ENCODE results near the gene IL13. TPM values are rescaled to one million over a fixed set of nuclear protein-coding genes. Genes with fewer than 3 reads are reported as not detected.

The IL13 gene
- total RNA-seq, 1 experiment from 2014 or later, result not detected

DNA sequence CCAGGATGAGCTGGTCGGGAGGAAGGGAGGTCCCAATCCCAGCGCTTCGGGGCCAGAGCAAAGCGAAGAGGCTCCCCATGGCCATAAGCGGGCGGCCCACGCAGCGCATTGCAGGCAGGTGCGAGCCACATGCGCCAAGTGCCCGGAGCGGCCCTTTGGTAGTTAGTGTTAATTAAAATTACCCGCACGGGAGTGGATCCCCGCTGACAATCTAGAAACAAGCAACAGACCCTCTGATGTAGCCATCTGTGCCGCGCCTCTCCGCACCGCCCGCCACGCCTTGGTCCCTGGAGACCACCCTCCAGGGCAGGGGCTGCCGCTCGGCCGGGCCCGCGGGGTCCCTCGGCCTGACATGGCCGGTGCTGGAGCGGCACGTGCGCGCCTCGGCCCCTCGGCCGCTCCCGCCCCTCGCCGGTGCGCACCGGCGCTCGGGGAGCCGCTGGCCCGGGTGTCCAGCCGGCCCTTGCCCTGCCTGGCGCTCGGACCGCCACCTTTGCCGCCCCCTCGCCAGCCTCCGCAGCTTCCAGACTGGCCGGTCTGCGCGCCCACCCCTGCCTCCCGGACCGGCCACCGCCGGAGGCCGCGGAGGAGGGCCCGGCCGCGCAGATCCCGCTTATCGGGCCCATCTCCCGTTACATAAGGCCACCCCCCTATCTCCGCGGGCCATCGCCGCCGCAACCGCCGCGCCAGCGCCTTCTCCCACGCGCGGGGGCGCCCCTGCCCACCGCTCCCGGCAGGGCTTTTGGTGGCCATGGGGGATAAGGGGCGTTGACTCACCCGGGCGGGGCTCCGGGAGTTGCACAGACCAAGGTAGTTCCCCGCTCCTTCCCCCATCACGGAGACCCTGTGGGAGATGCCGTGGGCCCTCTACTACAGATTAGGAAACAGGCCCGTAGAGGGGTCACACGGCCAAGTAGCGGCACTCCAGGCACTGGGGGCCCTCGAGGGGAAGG lies 1.9 kb upstream of the IL13 start:
- DNase-seq (ENCODE audit: low read depth), result peak; percentile 55

DNA sequence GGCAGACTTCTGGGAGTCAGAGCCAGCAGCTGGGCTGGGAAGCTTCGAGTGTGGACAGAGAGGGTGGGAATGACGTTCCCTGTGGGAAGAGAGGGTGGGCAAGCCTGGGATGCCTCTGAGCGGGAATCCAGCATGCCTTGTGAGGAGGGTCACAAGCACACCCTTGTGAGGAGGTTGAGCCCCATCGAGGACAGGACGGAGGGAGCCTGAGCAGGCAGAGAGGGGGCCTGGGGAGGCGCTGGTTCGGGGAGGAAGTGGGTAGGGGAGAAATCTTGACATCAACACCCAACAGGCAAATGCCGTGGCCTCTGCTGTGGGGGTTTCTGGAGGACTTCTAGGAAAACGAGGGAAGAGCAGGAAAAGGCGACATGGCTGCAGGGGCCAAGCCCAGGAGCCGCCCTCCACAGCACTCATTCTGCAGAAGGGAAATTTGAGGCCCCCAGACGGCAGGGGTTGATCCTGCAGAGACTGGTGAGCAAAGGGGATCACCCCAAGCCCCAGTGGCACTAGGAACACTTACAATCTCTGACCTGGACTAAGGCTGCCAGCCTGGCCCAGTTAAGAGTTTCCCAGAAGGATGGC lies 1.1 kb upstream of the IL13 start:
- DNase-seq (ENCODE audit: low read depth), result no peak

DNA sequence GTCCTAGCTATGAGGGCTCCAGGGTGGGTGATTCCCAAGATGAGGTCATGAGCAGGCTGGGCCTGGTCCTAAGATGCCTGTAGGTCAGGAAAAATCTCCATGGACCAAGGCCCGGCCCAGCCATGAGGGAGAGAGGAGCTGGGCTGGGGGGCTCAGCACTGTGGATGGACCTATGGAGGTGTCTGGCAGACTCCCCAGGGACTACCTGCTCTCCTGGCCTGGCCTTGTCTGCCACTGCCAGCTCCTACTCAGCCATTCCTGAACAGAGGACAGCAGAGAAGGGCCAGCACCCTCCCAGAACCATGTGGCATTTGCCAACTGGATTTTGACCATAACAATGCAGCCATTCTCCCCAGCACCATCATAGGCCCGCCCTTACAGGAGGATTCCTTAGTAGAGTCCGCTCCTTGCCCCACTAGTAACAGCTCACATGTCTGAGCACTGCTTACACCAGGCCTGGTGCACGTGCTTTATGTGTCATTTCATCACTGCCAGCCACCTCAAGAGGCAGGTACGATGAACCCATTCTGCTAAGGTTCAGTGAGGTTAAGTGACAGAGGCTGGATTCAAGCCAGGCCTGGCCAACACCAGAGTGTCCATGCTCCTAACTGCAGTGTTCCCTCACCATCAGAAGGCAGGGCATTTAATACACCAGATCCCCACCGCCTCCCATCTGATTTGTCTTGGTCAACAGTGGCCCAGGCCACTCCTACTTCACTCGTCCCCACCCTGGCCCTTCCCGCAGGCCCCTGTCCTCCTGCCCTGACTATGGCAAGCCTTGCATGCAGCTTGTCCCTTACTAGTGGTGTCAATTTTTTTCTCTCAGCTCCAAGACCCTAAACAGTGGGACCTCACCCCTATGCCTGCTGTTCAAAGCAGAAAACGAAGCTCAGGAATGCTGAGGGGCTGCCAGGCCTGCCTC lies 669 bp downstream of the IL13 start:
- DNase-seq (ENCODE audit: low read depth), result no peak

DNA sequence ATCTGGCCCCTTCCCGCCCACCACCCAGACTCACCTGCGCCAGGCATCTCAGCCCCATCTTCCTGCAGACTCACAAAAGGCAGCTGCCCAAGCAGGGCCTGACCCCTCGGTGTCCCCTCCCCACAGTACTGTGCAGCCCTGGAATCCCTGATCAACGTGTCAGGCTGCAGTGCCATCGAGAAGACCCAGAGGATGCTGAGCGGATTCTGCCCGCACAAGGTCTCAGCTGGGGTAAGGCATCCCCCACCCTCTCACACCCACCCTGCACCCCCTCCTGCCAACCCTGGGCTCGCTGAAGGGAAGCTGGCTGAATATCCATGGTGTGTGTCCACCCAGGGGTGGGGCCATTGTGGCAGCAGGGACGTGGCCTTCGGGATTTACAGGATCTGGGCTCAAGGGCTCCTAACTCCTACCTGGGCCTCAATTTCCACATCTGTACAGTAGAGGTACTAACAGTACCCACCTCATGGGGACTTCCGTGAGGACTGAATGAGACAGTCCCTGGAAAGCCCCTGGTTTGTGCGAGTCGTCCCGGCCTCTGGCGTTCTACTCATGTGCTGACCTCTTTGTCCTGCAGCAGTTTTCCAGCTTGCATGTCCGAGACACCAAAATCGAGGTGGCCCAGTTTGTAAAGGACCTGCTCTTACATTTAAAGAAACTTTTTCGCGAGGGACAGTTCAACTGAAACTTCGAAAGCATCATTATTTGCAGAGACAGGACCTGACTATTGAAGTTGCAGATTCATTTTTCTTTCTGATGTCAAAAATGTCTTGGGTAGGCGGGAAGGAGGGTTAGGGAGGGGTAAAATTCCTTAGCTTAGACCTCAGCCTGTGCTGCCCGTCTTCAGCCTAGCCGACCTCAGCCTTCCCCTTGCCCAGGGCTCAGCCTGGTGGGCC lies 1.9 kb downstream of the IL13 start:
- no peak for DNase-seq (ENCODE audit: low read depth)

DNA sequence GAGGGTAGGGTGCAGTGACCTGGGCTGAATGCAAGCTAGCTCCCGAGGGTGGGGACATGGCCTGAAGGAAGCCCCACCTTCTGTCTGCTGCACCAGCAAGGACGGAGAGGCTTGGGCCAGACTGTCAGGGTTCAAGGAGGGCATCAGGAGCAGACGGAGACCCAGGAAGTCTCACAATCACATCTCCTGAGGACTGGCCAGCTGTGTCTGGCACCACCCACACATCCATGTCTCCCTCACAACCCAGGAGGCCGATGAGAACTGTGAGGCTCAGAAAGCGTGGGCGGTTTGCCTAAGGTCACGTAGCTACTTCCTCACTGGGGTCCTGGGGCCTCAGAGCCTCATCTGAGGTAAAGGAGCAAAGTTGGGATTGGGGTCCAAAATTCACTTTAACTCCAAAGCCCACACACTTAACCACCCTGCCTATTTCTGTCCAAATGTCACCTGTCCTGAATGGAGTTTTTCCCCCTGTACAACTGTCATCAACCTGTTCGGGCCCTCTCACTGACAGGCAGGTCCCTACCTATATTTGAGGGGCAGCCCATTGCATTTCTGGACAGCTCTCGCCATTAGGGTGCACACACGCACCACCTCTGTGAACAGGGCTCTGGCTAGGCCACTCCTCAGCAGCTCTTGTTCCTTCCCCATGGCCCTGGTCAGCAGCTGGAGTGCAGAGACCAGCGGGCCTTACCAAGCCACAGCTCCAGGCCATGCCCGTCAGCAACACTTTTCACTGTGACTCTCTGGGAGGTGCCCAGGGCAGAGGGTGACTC lies 3.4 kb downstream of the IL13 start:
- DNase-seq (ENCODE audit: low read depth), result no peak

DNA sequence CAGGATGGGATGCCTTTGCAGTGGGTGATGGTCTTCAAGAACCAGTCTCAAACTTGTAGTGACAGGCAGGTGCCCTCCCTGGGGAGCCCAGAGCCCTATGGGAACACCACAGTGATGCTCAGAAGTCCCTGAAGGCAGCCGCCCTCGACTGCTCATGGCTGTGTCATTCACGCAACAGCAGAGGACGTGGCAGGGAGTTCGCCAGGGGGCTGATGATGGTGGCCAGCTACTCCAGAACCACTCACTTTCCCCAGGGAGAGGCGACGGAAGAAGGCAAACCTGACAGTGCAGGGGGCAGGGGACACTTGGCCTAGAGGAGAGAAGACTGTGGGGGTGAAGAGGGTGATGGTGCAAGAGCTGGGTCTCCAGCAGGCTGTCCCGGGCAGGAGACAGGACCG lies 4.0 kb downstream of the IL13 start:
- no peak for DNase-seq (ENCODE audit: low read depth)

DNA sequence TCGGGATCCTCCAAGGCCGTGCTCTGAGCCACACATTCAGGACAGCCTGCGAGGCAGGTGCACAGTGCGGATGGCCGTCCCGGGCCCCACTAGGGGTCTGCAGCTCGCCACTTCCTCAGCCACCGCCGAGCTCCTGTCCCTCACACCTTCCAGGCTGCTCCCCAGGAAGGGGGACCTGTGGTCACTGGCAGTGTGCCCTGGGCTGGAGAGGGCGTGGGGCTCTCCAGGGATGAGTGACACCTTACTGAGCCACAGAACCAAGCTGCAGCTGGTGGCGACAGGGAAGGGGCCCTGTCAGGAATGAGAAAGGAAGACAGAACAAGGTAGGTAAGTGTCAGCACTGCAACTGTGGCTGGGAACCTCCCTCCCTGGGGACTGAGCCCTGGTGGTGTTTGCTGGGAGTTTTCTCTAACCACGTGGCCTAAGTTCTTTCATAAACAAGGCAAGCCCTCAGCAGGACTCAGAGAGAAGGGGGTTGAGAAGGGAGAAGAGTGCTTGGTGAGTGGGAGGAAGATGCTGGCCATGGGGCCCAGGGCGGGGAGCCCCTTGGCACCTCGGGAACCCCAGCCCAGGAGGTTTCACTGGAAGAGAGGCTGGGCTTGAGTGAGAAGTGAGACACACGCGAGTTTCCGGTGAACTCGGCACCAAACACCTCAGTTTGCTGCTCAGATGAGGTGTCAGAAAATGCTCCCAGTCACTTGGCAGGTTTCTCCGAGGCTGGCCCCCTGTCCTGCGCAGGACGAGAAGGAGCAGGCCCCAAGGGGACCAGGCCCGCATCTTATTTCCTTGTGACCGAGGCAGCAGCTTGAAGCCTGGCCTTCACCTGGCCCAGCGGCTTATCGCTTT lies 5.2 kb downstream of the IL13 start:
- no peak for DNase-seq (ENCODE audit: low read depth)

DNA sequence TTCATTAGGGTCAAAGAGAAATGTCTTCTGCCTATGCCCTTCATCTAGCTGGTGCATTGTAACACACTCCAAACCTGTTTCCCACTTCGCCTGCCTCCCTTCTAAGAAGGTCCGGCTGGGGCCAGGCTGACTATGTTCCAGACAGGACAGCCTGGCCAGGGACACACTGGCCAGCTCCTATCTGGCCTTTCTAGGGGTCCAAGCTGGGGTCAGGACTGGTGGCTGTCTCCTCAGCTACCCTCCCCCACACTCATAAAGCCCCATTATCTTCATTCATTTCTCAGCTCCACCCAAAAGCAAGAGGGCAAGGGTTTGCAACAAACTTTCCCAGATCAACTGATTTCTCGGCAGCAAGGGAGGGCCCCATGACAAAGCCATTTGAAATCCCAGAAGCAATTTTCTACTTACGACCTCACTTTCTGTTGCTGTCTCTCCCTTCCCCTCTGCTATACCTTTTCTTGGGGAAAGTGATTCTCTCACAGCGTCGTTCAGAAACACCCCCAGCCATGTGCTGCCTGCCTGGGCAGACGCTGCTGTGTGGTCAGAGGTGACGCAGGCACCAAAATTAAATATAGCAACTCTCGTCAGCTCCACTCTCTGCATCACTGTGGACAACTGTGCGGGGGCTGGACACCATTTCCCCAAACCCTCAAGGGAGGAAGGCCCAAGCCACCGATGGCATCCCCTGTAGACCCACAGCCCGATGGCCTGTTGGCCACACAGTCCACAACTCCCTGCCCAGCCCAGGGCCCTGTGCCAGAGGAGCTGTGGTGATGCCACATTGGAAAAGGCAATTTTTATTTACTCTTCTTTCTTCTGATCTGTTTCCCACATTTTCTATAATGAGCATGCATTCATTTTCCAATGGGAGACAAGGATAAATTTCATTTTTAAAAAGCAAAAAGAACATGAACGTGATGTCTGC lies 6.1 kb downstream of the IL13 start:
- no peak for DNase-seq (ENCODE audit: low read depth)

DNA sequence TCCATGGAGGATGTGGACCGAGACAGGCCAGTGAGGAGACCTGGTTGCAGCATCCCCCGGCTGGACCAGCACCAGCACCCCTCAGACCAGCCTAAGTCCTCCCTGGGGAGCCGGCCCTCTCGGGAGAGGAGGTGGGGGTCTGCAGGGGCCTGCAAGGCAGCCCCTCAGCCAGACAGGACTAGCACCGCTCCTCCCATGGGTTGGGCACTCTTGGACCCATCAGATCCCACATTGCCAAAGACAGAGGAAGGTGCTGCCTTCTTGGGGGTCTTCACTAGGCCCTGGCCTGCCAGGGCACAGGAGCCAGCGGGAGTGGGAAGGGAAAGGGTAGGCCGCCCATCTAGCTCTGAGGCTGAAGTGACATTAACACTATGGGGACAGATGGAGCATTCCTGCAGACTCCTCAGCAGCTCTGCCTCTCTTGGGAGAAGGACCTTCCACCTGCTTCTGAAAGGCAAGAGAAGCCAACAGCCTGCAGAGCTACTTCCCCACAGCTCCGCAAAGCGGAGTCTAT lies 6.8 kb downstream of the IL13 start:
- DNase-seq (ENCODE audit: low read depth), result no peak

DNA sequence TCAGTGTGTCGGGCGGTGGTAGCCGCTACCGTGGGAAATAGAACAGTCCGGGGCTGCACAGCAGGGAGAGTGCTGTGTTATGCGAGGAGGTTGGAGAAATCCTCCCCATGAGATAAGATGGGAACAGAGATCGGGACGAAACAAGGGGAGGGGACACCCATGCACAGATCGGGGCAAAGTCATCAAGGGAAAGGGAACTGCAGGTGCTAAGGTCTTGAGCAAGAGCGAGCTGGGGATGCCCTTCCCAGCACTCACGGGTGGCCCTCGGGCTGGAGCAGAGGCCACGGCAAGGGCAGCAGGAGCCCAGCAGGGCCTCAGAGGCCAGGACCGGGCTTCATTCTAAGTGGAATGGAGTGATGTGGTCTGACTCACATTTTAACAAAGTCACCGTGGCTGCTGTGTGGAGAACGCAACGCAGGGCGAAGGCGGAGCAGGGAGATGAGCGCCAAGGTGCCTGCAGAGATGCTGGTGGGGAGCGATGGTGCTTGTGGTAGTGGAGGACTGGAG lies 7.7 kb downstream of the IL13 start:
- DNase-seq (ENCODE audit: low read depth), result no peak

DNA sequence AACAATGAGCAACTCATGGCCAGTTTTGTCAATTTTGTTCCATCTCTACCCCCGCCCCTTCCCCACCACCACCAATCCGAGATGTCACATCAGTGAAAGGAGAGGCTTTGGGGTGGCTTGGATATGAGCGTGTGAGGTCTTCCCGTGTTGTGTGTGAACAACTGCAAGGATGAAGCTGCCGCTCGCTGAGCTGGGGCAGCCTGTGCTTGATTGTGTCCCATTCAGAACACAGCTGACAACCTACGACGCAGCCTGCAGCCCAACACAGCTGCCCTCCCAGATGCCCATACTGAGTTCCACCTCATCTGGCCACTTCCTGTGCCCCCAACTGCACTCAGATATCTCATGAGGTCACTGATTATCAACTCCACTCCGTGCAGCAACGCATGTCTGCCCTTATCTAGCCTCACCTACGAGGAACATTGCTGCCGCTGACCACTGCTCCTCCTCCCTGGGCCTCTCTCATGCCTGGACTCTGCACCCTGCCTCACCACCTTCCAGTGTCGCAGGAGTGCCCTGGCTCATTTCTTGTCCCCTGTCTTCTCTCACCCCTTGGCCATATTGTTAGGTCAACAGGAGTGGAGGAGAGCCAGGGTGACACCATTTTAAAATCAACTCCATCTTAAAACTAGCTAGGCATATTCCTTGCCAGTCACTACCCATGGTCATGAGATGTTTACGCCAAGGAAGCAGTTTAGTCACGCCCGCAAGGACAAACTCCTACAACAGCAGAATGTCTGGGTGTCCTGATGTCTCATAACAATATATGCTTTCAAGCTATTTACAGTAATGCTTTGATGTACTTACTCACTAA lies 8.5 kb downstream of the IL13 start:
- DNase-seq (ENCODE audit: low read depth), result no peak

DNA sequence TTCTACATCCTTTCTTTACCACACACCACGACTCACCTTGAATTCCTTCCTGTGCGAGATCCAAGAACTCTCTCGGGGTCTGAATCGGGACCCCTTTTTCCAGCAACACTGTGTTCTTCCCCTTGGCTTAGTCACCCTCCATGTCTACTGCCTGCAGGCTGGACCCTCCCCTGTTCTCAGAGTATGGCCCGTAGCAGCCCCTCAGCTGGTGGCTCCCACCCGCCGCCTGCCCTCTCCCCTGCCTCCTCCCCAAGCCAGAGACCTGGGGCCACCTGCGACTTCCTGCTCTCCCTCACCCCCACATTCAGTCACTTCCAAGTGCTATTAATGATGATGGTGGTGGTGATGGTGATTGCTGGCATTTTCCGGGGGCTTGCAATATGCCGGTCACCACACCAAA lies 9.3 kb downstream of the IL13 start:
- DNase-seq (ENCODE audit: low read depth), result no peak

DNA sequence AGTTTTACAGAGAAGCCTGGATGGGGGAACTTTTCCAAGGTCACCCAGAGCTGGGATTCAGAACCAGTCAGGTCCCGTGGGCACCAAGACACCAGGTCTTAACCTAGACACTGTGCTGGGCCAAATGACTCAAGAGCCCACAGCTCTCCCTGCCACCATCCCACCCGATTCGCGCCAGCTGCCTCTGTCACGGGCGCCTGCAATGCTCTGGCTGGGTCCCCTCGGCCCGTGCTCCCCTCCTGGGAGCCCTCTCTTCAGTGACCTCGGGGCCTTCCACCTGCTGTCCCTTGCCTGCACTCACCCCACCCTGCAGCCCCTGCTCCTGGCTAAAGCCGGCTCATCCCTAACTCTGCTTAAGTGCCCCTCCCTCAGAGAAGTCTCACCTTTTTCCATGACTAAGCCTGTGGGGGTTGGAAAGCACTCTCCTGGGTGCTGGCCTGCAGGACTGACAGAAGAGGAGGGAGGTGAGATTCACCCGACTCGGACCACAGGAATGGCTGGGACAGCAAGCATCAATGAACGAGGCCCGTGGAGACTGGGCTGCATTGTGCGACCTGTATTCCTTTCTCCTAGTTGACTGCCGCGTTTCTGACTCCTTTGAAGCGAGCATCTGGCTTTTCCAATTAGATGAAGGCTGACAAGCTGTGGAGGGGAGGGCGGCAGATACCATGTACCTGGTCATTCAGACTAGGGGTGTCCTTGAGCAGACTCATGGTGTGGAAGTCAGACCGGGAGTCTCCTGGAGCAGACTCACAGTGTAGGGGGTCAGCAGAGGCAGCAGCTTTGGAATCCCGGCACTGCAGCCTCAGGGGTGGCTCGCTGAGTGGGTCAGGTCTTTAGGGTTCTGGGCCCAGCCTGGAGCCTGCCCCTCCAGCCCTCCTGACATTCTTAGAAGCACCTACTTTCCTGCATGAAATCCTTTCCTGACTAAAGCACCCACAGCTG lies 10.1 kb downstream of the IL13 start:
- no peak for DNase-seq (ENCODE audit: low read depth)

DNA sequence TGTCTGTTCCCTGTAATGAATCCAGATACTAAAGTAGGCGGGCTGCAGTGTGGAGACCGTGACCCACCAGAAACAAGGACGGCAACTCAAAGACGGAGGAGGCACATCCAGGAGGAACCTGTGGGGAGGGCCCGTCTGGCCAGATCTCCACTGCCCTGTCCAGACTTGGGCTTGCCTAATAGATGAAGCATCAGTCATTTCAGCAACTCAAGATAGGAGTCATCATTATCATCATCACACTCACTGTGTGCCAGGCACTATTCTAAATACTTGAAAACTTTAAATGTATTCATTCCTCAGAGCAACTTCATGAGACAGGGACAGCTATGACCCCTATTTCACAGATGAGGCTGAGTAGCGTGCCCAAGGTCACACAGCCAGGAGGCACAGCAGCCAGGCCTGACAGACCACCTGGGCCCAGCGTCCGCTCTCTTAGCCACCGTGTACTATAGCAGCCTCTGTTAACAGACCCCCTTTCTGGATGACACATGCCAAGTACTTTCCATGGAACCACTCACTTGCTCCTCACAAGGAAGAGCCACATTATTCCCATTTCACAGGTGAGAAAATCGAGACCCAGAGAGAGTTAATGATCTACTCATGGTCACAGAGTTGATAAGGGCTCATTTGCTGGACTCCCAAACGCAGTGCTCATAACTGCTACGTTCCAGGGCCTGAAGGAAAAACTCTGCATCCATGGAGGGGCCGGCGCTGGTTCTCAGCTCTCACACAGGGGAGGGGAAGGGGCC lies 10.9 kb downstream of the IL13 start:
- DNase-seq (ENCODE audit: low read depth), result no peak

DNA sequence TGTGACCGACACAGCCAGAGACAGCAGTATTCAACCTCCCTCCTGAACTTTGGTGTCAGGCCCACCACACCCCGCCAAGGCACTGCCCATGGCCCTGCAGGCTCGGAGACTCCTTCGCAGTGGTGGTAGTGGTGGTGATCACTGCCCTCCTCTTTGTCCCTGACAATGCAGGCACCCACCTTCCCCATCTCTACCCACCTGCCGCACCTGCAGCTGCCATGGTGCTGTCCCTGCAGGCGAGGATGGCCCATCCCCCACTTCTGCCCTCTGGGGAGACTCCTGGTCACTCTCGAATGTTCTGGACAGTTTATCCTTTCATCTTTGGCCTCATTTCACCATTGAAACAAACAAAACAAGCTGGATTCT lies 11.5 kb downstream of the IL13 start:
- DNase-seq (ENCODE audit: low read depth), result no peak
